ENCODE results near the gene KIDINS220. TPM values are rescaled to one million over a fixed set of nuclear protein-coding genes. Genes with fewer than 3 reads are reported as not detected.

The KIDINS220 gene
- total RNA-seq, 1 experiment from 2014 or later: 20.1 TPM

DNA sequence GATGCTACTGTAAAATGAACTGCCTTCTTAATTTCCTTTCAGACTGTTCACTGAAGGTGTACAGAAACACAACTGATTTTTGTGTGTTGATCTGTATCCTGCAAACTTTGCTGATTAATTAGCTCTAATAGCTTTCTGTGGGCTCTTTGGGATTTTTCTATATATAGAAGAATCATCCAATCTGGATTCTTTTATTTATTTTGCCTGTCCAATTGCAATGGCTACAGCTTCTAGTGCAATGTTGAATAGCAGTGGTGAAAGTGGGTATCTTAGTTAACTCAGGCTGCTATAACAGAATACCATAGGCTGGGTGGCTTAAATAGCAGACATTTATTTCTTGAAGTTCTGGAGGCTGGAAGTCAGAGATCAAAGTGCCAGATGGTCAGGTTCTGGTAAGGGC lies 81.2 kb downstream of the KIDINS220 start:
- no peaks in the 10 kb centered on the region for H3K27me3 ChIP-seq (ENCODE audit: insufficient read depth, low read length)
- RAD21 ChIA-PET (ENCODE audit: low non-redundant PET in 1 of 2, low total read pairs in 2 of 2, uncharacterized antibody in 2 of 2, unreplicated experiment in 2 of 2): no interaction called here

More for the DNA sequence above, 81.2 kb downstream of the KIDINS220 start:
- no peak overlapping the region for H3K27ac ChIP-seq (ENCODE audit: low read depth, low read length)
- ATAC-seq (no peak), DNase-seq (ENCODE audit: low read depth, low spot score) (no peak)
- POLR2A ChIA-PET: no interaction called here
- TF ChIP-seq CBX3 (IDR thresholded peaks at IDR 0.05; ENCODE audit: low read depth) (no peak), JUND (IDR thresholded peaks at IDR 0.05) (no peak), FOSL1 (IDR thresholded peaks at IDR 0.05; ENCODE audit: low read depth) (no peak), ZFX (IDR thresholded peaks at IDR 0.05) (no peak), POLR2AphosphoS5 (IDR thresholded peaks at IDR 0.05; ENCODE audit: low read depth, low read length) (no peak), POLR2A (IDR thresholded peaks at IDR 0.05; ENCODE audit: borderline replicate concordance, extremely low read depth, insufficient read depth, insufficient read length) (no peak)
- TF ChIP-seq, protein P1, sequence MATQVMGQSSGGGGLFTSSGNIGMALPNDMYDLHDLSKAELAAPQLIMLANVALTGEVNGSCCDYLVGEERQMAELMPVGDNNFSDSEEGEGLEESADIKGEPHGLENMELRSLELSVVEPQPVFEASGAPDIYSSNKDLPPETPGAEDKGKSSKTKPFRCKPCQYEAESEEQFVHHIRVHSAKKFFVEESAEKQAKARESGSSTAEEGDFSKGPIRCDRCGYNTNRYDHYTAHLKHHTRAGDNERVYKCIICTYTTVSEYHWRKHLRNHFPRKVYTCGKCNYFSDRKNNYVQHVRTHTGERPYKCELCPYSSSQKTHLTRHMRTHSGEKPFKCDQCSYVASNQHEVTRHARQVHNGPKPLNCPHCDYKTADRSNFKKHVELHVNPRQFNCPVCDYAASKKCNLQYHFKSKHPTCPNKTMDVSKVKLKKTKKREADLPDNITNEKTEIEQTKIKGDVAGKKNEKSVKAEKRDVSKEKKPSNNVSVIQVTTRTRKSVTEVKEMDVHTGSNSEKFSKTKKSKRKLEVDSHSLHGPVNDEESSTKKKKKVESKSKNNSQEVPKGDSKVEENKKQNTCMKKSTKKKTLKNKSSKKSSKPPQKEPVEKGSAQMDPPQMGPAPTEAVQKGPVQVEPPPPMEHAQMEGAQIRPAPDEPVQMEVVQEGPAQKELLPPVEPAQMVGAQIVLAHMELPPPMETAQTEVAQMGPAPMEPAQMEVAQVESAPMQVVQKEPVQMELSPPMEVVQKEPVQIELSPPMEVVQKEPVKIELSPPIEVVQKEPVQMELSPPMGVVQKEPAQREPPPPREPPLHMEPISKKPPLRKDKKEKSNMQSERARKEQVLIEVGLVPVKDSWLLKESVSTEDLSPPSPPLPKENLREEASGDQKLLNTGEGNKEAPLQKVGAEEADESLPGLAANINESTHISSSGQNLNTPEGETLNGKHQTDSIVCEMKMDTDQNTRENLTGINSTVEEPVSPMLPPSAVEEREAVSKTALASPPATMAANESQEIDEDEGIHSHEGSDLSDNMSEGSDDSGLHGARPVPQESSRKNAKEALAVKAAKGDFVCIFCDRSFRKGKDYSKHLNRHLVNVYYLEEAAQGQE (IDR thresholded peaks at IDR 0.05; ENCODE audit: low read depth): no peak
- TF ChIP-seq, protein P2, sequence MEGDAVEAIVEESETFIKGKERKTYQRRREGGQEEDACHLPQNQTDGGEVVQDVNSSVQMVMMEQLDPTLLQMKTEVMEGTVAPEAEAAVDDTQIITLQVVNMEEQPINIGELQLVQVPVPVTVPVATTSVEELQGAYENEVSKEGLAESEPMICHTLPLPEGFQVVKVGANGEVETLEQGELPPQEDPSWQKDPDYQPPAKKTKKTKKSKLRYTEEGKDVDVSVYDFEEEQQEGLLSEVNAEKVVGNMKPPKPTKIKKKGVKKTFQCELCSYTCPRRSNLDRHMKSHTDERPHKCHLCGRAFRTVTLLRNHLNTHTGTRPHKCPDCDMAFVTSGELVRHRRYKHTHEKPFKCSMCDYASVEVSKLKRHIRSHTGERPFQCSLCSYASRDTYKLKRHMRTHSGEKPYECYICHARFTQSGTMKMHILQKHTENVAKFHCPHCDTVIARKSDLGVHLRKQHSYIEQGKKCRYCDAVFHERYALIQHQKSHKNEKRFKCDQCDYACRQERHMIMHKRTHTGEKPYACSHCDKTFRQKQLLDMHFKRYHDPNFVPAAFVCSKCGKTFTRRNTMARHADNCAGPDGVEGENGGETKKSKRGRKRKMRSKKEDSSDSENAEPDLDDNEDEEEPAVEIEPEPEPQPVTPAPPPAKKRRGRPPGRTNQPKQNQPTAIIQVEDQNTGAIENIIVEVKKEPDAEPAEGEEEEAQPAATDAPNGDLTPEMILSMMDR (IDR thresholded peaks at IDR 0.05 in 2 of 3, conservative IDR thresholded peaks at IDR 0.05 in 1 of 3; ENCODE audit: borderline replicate concordance in 1 of 3, insufficient read depth in 1 of 3, low read depth in 2 of 3, low read length in 2 of 3): no peak
- TF ChIP-seq, protein P3, sequence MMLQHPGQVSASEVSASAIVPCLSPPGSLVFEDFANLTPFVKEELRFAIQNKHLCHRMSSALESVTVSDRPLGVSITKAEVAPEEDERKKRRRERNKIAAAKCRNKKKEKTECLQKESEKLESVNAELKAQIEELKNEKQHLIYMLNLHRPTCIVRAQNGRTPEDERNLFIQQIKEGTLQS (IDR thresholded peaks at IDR 0.05): no peak
- no TSS peak for BruUV-seq (replicated peaks)
- no peak overlapping the region for H2AFZ ChIP-seq (ENCODE audit: low read depth, low read length, poor library complexity, severe bottlenecking)
- intact Hi-C loops (cut with micrococcal nuclease): no loop called here
- H3K9ac ChIP-seq (ENCODE audit: low read length): no peak overlapping the region
- H3K4me3 ChIP-seq (replicated peaks in 1 of 2; ENCODE audit: low read depth in 1 of 2, low read length in 2 of 2): no peak overlapping the region
- CTCF ChIA-PET: no interaction called here
- H3K36me3 ChIP-seq (ENCODE audit: control insufficient read depth in 1 of 2, insufficient read depth in 2 of 2, low read length in 2 of 2): no peaks in the 10 kb centered on the region
- no peaks in the 10 kb centered on the region; a peak in 1 of 4 replicates for H3K4me1 ChIP-seq (ENCODE audit: control insufficient read depth in 1 of 2, insufficient read depth in 2 of 2, low read length in 2 of 2)
- no peak overlapping the region for H3K4me2 ChIP-seq (ENCODE audit: low read length)
- no peaks in the 10 kb centered on the region for H3K79me2 ChIP-seq (ENCODE audit: insufficient read depth, low read length)
- no peaks in the 10 kb centered on the region for H4K20me1 ChIP-seq (ENCODE audit: insufficient read depth)
- no peaks in the 10 kb centered on the region for H3K9me2 ChIP-seq (ENCODE audit: insufficient read depth)
- H3K9me3 ChIP-seq (ENCODE audit: control insufficient read depth in 1 of 2, insufficient read depth in 1 of 2, low read depth in 1 of 2, low read length in 2 of 2): no peaks in the 10 kb centered on the region
